Small intestine (tissue), 4 donors: ENCODE results near the gene NUTM2A. TPM values are rescaled to one million over a fixed set of nuclear protein-coding genes. Genes with fewer than 3 reads are reported as not detected.

ENCODE experiments used
- polyA plus RNA-seq, 4 donors: library from polyadenylated mRNA; stranded (reverse) in 3 of 4; unstranded in 1 of 4; fragments of 200-250 nt in 3 of 4; fragments of 120-200 nt in 1 of 4; gene quantifications; one replicate each; pipeline versions ENCODE4 v1.2.1 to v1.2.3, GENCODE V29; 2013
- donor health status: healthy with polysubstance abuse.
- donor health status: Bipolar disorder and iron deficiency.
- donor health status: healthy.

Gene NUTM2A
- polyA plus RNA-seq, 4 donors, result 1.2 to 1.7 (median 1.4) TPM; not detected in 1

Other genes starting within 250 kb of the NUTM2A start
- not detected for gene FAM25A, start 205.2 kb upstream of the NUTM2A start, polyA plus RNA-seq
- 100 to 1,000 TPM in 2 of 4 donors, 10 to 100 TPM in 2; 79.0 to 141 (median 102) TPM for gene GLUD1, start 130.6 kb upstream of the NUTM2A start, polyA plus RNA-seq
- gene SHLD2, start 130.2 kb upstream of the NUTM2A start, polyA plus RNA-seq, result 10 to 100 TPM; 19.6 to 34.4 (median 27.2) TPM
- 1 to 10 TPM; 2.0 to 2.9 (median 2.4) TPM for gene NUTM2D, start 132.3 kb downstream of the NUTM2A start, polyA plus RNA-seq